Stimulated activated CD8-positive, alpha-beta memory T cell treated with anti-CD3 and anti-CD28 coated beads, Interleukin-12 subunit alpha, Interleukin-12 subunit beta, amount 100 ng/mL, for 24 hours (primary cell): Measurements from ENCODE around the gene CFDP1.

Experiments used
- DNase-seq: peaks from one replicate; pipeline ENCODE4 v3.0.0-alpha.2; 2020; ENCODE audit errors: extremely low read depth

The CFDP1 gene

DNA sequence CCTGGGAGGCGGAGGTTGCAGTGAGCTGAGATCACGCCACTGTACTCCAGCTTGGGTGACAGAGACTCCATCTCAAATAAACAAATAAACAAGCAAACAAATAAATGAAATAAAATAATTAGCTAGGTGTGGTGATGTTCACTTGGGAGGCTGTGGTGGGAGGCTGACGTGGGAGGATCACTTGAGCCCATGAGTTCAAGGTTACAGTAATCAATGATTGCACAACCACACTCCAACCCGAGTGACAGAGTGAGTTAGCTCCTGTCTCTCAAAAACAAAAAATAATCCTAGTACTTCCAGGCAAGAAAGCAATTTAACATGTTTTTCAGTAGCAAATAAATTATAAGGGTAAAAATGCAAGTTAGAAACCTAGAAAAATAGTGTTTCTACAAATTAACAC, 26.4 kb downstream of the CFDP1 start:
- DNase-seq: no peak

DNA sequence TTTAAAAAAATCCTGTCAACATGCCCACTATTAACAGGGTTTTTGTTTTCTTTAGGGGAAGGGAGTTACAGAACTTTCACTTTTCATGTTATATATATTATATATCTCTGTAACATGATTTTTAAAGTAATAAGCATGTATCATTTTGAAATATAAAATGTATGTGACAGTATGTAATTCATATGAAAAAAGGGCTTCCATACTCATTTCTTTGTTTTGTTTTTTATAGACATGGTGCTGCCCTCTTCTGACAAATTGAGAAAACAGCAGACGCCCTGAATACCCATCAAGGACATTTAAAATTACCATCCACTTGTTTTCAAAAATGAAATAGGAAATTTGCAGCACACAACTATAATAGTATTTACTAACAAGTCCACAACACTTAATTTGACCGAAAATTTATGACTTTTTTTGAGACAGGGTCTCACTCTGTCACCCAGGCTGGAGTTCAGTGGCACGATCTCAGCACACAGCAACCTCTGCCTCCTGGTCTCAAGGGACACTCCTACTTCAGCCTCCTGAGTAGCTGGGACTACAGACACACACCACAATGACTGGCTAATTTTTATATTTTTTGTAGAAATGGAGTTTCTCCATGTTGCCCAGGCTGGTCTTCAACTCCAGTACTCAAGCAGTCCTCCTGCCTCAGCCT, 30.4 kb downstream of the CFDP1 start:
- no peak for DNase-seq

DNA sequence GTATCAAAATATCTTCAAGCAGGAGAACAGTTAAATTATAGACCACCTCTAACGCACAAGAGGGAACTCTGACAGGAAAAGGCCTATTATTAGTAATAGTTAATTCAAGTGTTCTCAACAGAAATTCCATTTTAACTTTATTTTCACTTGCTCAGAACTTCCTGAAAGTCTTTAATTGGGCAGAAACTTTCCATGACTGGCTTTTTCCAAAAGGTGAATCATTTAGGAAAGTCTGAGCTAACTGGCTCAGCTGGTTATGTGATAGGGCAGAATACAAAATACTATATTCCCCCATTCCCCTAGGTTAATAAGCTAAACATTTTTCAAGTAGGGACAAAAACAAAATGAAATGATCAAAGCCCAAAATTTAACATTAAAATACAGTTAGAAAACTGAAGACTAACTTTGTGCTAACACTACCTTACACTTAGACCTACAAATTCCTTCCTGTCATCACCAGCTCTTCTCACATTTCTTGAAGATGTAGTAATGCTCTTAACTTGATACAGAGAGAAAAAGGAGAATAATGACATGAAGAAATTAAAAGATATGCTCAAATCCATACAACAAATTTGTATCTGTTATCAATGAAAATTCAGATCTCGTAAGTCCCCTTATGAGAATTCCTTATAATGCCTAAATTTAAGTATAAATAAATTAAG, 31.0 kb downstream of the CFDP1 start:
- no peak for DNase-seq

DNA sequence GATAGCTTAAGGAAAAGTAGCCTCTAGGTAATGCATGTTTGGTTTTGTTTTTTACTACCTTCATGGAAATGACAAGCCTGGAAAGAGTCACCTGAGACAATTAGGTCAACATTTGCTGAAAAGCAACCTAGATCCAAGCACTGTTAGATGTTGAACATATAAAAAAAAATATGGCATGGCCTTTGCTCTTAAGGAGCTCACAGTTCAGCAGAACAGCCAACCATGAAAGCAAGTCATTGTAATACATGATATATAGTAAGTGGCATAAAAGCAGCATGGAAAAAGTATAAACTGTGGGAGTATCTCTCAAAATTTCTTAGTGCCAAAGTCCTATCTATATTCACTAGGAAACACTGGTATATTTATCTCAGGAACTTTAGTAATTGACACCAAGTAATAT, 31.6 kb downstream of the CFDP1 start:
- no peak for DNase-seq

DNA sequence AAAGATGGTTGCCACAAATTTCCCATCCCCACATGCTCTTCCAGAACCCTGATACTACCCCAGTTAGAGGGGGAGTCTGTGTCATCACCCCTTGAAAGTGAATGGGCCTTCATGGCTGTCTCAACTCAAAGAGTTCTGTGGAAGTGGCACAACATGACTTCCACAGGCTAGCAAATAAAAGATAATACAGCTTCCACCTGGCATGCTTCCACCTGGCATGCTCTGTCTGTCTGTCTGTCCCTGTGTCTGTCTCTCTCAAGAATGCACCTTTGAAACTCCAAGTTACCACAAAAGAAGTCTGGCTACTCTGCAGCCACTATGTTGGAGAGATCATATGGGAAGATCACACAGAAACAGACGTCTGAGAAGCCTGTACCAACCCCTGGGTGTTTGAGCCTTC, 35.0 kb downstream of the CFDP1 start:
- no peak for DNase-seq

DNA sequence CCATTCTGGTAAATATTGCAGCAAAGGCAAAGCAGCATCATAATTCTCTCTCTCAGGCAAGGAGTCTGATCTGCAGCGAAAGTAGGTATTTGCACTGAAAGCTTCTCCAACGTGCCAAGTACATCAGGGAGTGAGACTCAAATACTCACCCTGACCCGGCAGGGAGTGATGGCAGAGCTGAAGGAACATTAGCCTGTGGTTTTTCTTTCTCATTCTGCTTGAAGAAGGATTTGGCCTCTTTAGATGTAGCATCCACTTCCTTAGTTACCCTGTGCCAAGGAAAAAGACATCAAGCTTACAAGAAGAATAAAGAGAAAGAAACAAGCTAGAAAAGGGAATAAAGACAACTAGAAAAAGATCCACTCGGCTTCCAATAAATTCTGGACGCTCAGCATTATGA, 38.4 kb downstream of the CFDP1 start:
- no peak for DNase-seq

DNA sequence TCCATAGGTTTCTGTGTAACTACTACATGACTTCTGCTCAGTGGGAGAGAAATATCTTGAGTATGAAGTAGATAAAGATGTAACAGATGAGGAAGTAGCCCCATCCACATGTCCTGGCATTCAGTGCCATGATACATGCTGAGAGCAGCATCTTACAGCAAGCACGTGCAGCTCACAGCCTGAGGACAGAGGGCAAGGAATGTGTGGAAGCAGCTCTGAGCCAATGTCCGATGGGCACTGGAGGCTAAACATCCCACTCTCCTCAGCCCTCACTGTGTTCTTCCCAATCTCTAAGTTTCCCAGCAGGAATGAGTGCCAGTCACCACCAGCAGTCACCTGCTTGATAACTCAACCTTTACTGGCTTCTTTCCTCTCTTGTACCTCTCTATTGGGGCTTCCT, 40.4 kb downstream of the CFDP1 start:
- no peak for DNase-seq

DNA sequence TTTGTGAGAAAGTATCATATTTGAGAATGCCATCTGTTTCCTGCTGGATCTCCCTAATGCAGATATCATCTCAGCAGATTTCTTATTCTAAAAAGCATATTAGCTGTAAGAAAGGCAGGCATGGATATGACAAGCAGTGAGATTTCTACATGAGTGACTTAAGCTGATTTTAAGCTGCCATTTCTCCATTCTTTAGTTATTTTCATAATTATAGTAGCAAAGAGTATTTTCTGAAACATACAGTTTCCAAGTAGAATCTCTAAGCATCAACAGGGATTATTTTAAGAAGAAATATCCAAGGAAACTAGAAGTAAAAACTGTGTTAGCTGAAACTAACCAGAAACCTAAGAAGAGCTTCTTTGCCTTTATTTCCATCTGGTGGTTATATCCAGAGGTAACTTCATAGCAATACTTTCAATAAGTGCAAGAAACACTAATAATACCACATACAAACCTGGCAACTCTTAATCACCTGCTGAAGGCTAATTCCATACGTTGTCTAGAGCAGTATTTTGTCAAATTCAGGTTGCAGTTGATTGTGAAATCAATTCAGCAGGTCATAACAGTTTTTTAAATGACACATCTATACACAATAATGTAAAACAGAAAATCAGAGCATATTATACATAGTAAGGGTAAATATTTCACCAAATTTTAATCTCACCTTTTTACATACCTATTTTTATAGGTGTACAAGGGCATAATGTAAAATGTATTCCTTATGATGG, 42.2 kb downstream of the CFDP1 start:
- DNase-seq: no peak

DNA sequence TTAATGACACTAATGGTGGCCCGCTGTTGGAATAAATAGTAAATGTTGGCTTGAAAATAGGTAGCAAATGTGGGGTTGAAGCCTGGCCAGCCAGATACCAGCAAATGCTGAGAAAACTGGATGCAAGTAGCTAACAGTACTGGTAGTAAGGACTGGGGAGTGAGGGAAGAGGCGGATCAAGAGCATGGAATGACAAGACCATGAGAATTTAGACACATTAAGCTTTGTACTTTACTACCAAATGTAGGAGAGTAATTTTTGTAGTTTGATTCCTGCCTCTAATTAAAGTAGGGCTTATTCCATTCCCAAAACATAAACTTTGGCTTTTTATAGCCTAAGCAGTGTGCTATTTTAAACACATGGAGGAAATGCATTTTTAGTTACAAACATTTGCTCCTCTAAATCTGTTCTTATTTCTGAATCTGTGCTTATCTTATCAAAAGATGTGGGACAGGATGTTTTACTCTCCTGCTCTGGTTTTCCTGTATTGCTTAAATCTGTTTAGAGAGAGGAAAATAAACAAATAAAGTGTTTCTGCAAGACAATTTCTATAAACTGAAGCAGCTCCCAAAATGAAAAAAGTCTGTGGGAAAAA, 44.1 kb downstream of the CFDP1 start:
- no peak for DNase-seq

DNA sequence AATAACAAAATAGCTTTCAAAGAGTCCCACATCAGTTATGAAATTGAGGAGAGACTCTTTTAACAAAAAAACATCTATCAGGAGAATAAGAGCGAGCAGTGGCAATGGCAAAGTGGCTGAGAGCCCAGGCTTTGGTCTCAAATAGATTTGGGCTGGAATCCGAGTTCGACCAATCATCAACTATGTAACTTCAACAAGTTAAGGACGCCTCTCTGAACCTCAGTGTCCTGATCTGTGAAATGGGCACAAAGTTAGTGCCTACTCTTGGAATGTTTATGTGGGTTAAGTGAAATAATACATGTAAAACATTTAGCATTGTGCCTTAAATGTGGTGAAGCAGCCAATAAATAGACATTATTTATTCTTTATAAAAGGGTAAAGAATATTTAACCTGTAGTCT, 45.4 kb downstream of the CFDP1 start:
- no peak for DNase-seq

DNA sequence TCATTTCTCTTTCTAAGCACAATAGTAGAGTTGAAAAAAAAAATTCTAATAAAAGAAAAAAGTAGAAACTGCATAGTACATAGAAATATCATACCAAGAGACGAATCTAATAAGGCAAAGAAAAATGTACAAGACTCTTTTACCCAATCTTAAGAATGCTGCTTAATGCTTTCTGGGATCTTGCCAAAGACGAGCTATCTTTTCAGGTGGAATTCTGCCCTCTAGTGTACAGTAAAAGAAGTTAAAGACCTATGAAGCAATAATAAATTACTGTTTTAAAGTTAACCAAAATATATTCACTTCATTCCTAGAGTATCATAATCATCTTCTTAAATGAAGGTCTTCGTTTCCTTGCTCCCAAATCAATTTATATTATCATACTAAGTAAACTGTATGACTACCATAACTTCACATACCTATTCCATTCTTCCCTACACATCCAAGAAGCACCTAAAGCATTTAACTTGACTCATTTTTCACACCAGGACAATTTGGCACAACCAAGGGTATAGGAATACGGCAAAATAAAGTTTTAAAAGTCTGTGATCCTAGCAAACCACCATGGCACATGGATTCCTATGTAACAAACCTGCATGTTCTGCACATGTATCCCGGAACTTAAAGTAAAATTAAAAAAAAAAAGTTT, 47.7 kb downstream of the CFDP1 start:
- no peak for DNase-seq

DNA sequence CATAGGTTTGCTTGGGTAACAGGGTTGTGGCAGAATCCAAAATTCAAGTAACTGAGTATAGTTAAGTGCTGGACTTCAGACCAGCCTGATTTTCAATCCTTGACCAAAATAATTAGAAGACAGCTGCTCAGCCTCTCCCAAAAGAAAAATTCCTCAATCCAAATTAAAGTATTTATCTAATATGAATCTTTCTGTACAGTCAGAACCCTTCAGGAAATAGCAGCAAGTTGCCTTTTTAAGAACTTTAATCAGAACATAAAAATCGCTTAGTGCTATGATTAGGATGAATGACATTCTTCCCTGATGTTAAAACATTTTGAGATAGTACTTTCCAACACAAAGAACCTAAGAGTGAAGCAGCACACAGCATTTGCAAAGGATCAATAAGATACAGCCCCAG, 50.2 kb downstream of the CFDP1 start:
- no peak for DNase-seq

DNA sequence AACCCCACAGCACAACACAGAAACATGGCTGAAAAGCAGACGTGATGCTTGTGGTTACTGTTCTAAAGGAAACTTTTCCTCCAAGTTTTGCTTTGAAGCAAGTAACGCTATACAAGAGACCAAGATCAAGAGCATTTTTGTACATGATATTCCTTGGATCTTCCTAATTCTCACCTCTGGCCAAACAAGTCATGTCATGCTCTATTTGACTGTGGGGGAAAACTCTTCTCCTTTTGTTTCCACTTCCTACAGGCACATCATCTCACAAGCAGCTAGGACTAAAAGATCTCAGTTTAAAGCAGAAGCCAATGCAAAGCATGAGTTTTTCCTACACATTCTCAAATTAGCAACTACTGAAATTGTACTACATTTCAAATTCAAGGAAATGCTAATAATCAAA, 50.7 kb downstream of the CFDP1 start:
- DNase-seq: no peak

DNA sequence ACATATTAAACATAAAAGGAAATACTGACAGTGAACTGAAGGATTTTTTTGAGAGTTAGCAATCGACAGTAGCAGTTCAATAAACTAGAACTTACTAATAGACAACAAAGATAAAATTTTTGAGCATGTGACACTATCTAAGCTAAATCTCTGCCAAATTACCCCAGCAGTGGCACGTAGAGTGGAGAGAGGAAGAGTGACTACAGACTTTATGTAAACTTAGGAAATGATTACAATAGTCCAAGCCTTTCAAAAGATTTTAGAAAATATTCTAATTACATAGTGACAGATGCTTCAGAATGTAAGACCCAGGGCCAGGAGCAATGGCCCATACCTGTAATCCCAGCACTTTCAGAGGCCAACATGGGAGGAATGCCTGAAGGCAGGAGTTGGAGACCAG, 52.4 kb downstream of the CFDP1 start:
- no peak for DNase-seq

DNA sequence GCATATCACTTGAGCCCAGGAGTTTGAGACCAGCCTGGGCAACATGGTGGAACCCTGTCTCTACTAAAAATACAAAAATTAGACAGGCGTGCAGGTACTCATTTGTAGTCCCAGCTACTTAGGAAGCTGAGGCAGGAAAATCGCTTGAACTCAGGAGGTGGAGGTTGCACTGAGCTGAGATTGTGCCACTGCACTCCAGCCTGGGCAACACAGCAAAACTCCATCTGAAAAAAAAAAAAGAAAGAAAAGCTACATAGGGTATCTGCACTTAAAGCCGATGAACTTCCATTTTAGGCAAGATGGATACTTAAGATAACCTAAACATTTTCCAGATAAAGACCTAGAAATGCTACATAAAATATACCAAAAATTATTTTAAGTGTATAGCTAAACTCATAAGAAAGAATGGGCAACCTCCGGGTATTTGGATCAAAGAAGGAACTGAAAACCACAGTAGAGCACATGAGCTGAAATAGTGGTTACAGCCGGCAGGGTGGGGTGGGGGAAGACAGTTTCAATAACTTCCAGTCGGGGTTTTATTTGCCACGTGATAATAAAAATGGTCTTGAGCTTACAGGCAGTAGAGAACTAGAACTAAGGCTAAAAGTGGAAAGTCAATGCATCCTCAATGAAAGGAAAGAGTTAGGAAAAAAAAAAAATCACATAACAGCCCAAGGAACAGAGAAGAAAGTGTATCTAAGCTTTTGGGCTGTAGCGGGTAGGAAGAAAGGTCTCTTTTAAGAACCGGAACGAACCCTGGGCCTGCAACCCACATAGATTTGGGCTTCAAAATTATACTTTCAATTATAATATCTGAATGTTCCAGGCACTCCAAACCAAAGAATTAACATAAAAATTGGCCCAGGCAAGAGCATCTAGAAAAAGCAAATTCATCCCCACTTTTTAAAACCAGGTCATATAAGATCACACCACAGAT, 53.1 kb downstream of the CFDP1 start:
- no peak for DNase-seq

DNA sequence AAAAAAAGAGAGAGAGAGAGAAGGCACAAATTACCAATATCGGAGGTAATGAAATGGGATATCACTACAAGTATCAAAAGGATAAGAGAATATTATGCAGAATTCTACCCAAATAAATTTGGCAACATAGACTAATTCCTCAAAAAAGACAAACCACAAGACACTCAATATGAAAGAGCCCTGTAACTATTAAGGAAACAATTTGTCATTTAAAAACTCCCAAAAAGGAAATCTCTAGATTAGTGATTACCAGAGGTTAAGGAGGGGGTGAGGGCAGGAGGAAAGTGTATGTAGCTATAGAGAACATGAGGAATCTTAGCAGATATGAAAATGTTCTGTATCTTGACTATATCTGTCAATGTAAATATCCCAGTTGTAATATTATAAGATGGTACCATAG, 54.0 kb downstream of the CFDP1 start:
- no peak for DNase-seq

DNA sequence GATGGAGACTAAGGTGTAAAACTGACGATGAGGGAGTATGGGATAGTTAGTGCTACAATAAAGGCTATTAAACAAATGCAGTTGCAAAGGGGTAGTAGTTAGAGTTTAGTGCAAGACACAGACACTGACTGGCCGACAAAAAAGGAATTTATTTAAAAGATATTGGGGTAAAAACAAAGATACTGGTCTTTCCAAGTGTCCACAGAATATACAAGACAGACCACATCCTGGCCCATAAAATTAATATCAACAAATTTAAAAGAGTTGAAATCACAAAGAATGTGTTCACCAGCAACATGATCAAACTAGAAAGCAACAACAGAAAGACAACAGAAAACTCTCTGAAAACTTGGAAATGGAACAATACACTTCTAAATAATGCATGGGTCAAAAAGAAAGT, 54.7 kb downstream of the CFDP1 start:
- DNase-seq: no peak

DNA sequence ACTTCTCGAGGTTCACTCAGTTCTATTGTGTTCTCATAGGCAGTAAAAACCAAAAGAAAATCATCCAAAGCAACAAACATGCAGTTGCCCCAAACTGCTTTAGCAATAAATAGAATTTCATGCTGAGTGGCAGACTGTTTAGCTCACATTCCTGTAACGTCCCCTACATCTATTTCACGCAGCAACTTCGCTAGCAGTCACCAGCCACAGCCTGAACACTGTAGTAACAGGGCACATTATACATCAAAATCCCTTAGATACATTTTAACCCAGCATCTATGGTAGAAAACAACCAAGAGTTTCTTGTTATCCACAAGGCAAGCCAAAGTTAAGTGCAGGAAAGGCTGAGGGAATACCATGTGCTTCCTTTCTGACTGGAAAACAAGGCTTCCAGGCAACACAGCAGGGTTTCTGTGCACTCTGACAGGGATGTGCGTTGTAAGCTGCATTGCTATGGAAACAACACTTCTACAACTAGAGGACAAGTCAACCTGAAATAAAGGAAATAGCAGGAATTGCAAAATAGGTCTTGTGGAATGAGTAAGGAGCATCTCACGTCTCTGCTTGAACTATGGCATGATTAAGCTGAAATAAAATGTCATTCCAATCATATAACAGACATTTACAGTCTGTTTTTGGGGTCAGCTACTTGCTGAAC, 55.4 kb downstream of the CFDP1 start:
- DNase-seq: no peak

DNA sequence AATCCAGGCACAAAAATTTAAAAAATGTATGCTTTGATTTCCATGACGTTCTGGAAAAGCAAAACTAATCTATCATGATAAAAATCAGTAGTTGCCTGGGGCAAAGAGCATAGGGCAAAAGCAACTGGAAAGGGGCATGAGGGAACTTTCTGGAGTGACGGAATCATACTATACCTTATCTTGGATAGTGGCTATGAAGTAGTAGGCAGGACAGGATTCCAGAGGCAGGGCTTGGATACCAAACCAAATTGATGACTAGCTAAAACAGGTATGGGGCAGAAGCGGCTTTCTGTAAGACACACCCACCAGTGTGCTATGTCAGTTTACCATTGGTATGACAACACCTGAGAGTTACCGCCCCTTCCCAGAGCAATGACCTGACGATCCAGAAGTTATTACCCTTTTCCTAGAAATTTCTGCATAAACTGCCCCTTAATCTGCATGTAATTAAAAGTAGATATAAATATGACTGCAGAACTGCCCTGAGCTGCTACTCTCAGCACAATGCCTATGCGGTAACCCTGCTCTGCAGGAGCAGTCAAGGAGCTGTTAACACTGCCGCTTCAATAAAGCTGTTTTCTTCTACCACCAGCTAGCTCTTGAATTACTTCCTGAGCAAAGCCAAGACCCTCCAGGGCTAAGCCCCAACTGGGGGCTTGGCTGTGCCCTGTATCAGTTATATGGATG, 56.7 kb downstream of the CFDP1 start:
- no peak for DNase-seq

DNA sequence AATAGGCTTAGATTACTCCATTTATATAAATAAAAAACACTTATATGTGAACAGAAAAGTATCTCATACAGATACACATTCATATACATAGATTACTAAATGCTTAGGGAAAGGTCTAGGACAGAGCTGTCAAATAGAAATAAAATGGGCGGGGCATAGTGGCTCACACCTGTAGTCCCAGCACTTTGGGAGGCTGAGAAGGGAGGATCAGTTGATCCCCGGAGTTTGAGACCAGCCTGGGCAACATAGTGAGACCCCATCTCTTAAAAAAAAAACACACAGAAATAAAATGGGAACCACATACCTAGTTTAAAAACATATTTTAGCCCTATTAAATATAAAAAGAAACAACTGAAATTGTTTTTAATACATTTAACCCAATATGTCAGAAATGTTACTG, 58.9 kb downstream of the CFDP1 start:
- DNase-seq: no peak
